K562 (cell line): ENCODE results near the gene S100A1. TPM values are rescaled to one million over a fixed set of nuclear protein-coding genes. Genes with fewer than 3 reads are reported as not detected.

Experiments used
- ATAC-seq: fragments of 200-7000 bp; cut with Tn5 transposase; 3 replicates; pipeline ENCODE4 v1.9.1; 2020; ENCODE audit warnings: moderate library complexity
- BruUV-seq: library from RNA; stranded (reverse); fragments of 400-500 nt; replicated peaks from 2 replicates; lab custom pipeline; 2021; lab: Mats Ljungman, UMichigan
- CTCF ChIA-PET: fragments of 300-600 bp; formaldehyde crosslinking; extraction: SDS; loops from one replicate; lab custom pipeline; 2021; ENCODE audit warnings: low intra/inter-chr PET ratio; lab: Yijun Ruan, JAX
- POLR2A ChIA-PET: fragments of 300-600, 350-650 bp; sonication (Branson Sonifier 250); formaldehyde crosslinking; extraction: SDS; loops from one replicate; lab custom pipeline; 2021; ENCODE audit warnings: antibody characterized with exemption, inconsistent platforms; lab: Yijun Ruan, JAX
- DNase-seq, 4 experiments: peaks; one replicate each; pipeline versions ENCODE4 v3.0.0 to v3.0.0-alpha.2; 2011 to 2018; ENCODE audit warnings: low spot score in 3 of 4, mixed read lengths in 3 of 4; ENCODE audit errors: extremely low read depth in 1 of 4
- FAIRE-seq: peaks from 2 replicates; lab custom pipeline; 2011; peaks lifted over from hg19 to GRCh38; lab: Jason Lieb, UNC
- H2AFZ ChIP-seq: 2 replicates; pipeline ENCODE4 v1.6.0; 2011; ENCODE audit warnings: low read depth, low read length, control low read depth, inconsistent platforms
- H3K27ac ChIP-seq: fragments of 200-600 bp; 3 replicates; pipeline ENCODE4 v1.8.0; 2011; ENCODE audit warnings: low read depth, mild to moderate bottlenecking, control low read depth, inconsistent platforms, low read length, moderate library complexity, mixed read lengths; ENCODE audit errors: extremely low read depth
- H3K27me3 ChIP-seq, 2 experiments: fragments of 300-600 bp in 1 of 2; 2 replicates in 1 of 2; 3 replicates in 1 of 2; pipeline versions ENCODE4 v1.6.0 to v1.8.0; 2011; ENCODE audit warnings: inconsistent platforms in 2 of 2, low read length in 2 of 2, mild to moderate bottlenecking in 1 of 2, mixed read lengths in 1 of 2, moderate library complexity in 1 of 2; ENCODE audit not compliant: control insufficient read depth in 2 of 2, insufficient read depth in 2 of 2
- H3K36me3 ChIP-seq: fragments of 300-600 bp; 3 replicates; pipeline ENCODE4 v1.8.0; 2011; ENCODE audit warnings: mild to moderate bottlenecking, low read length, inconsistent platforms; ENCODE audit not compliant: control insufficient read depth, insufficient read depth
- H3K4me1 ChIP-seq, 2 experiments: fragments of 200-600 bp in 1 of 2; replicated peaks in 1 of 2; 2 replicates in 1 of 2; 3 replicates in 1 of 2; pipeline versions ENCODE4 v1.5.1 to v1.8.0; 2011; ENCODE audit warnings: inconsistent platforms in 2 of 2, low read length in 2 of 2, mild to moderate bottlenecking in 1 of 2, mixed read lengths in 1 of 2, moderate library complexity in 1 of 2; ENCODE audit not compliant: control insufficient read depth in 2 of 2, insufficient read depth in 2 of 2
- H3K4me2 ChIP-seq: 2 replicates; pipeline ENCODE4 v1.6.1; 2011; ENCODE audit warnings: low read length, control low read depth, inconsistent platforms, mixed read lengths; ENCODE audit not compliant: insufficient read depth
- H3K4me3 ChIP-seq: fragments of 200-600 bp; sonication (generic), shearing (Covaris generic); 2 replicates; pipeline ENCODE4 v1.5.1; 2016; ENCODE audit warnings: control low read depth, inconsistent platforms
- H3K79me2 ChIP-seq: fragments of 200-600 bp; 3 replicates; pipeline ENCODE4 v1.8.0; 2011; ENCODE audit warnings: low read length, inconsistent platforms; ENCODE audit not compliant: control insufficient read depth, insufficient read depth
- H3K9ac ChIP-seq, 2 experiments: 2 replicates each; pipeline versions ENCODE4 v1.6.0 to v1.6.1; 2011; ENCODE audit warnings: low read depth in 2 of 2, low read length in 2 of 2, control low read depth in 1 of 2, inconsistent platforms in 1 of 2, mild to moderate bottlenecking in 1 of 2, mixed read lengths in 1 of 2; ENCODE audit not compliant: insufficient read depth in 1 of 2
- H3K9me1 ChIP-seq: one replicate; pipeline ENCODE4 v1.6.0; 2011; ENCODE audit warnings: inconsistent platforms, mild to moderate bottlenecking, low read length, moderate library complexity; ENCODE audit not compliant: control insufficient read depth, insufficient read depth
- H3K9me3 ChIP-seq: replicated peaks from 2 replicates; pipeline ENCODE4 v1.5.1; 2011; ENCODE audit warnings: low read depth, low read length, inconsistent platforms; ENCODE audit not compliant: control insufficient read depth, insufficient read depth
- H4K20me1 ChIP-seq: replicated peaks from 2 replicates; pipeline ENCODE4 v1.6.1; 2011; ENCODE audit warnings: low read length, inconsistent platforms, mixed read lengths; ENCODE audit not compliant: control insufficient read depth, insufficient read depth
- BDP1 ChIP-seq: IDR thresholded peaks from 3 replicates; pipeline ENCODE4 v1.6.1; 2011; ENCODE audit not compliant: insufficient read length, insufficient read depth
- BRF1 ChIP-seq: IDR thresholded peaks from 3 replicates; pipeline ENCODE4 v1.6.1; 2011; ENCODE audit warnings: borderline replicate concordance, mild to moderate bottlenecking; ENCODE audit not compliant: insufficient read length; ENCODE audit errors: extremely low read depth
- CHD1 ChIP-seq: fragments of 200-600 bp; sonication (generic); IDR thresholded peaks from one replicate; pipeline ENCODE4 v1.6.1; 2012; ENCODE audit warnings: mild to moderate bottlenecking, moderate library complexity, low read length, inconsistent platforms
- DACH1 ChIP-seq: fragments of 450-650 bp; IDR thresholded peaks from 2 replicates; pipeline ENCODE4 v1.6.1; 2018; ENCODE audit not compliant: partially characterized antibody
- EGR1 ChIP-seq: fragments of 450-650 bp; conservative IDR thresholded peaks from 2 replicates; pipeline ENCODE4 v1.6.1; 2017; ENCODE audit warnings: mild to moderate bottlenecking
- FOXP1 ChIP-seq: sonication (generic); formaldehyde crosslinking; IDR thresholded peaks from 2 replicates; pipeline ENCODE4 v1.8.0; 2022; ENCODE audit warnings: mild to moderate bottlenecking, missing genetic modification reagents
- GABPA ChIP-seq: fragments of 200-800 bp; sonication (Bioruptor generic); conservative IDR thresholded peaks from 2 replicates; pipeline ENCODE4 v1.6.1; 2016; ENCODE audit warnings: low read depth, missing genetic modification characterization, missing compliant biosample characterization
- HNRNPLL ChIP-seq: fragments of 200-400 bp; formaldehyde crosslinking; IDR thresholded peaks from 2 replicates; pipeline ENCODE4 v1.6.1; 2017; ENCODE audit warnings: low read length, low read depth, mild to moderate bottlenecking; ENCODE audit not compliant: poor library complexity, severe bottlenecking
- NFE2L1 ChIP-seq: fragments of 450-650 bp; IDR thresholded peaks from 2 replicates; pipeline ENCODE4 v1.6.1; 2016; ENCODE audit warnings: missing genetic modification characterization, low read depth, mild to moderate bottlenecking, missing compliant biosample characterization, moderate library complexity, borderline replicate concordance
- SMARCB1 ChIP-seq: IDR thresholded peaks from 2 replicates; pipeline ENCODE4 v1.6.1; 2011; ENCODE audit warnings: improper control_type of control experiment, low read depth; ENCODE audit not compliant: insufficient read length
- WGBS: fragments of 100-300 bp; shearing (Covaris generic); methylation state at CpG from one replicate; pipeline ENCODE4 v1.1.6; 2016; ENCODE audit warnings: low coverage, mixed read lengths; ENCODE audit not compliant: insufficient coverage; ENCODE audit errors: missing lambda C conversion rate; 5-methylcytosine and 5-hydroxymethylcytosine counted together
- in situ Hi-C: fragments of 300-500 bp; cut with MboI; formaldehyde crosslinking; loops from 4 replicates; pipeline ENCODE4 v1.15.0; 2018; ENCODE audit warnings: inconsistent platforms, mixed read lengths
- intact Hi-C: fragments of 100-400 bp; cut with micrococcal nuclease; formaldehyde crosslinking; loops from 2 replicates; pipeline ENCODE4 v1.14.2; 2022
- polyA plus RNA-seq, 8 experiments: library from polyadenylated mRNA; depleted of rRNA in 4 of 8; stranded (reverse) in 5 of 8; unstranded in 3 of 8; fragments of >200 nt; fragmentation: Nextera tagmentation in 2 of 8; fragmentation: Illumina TruSeq in 1 of 8; extraction: Ambion mirVana in 2 of 8; extraction: Trizol in 1 of 8; gene quantifications; 2 replicates each; pipeline versions ENCODE4 v1.2.1 to v1.2.3, GENCODE V29; 2011 to 2014; ENCODE audit warnings: inconsistent platforms in 1 of 8, missing spikeins in 1 of 8
- total RNA-seq, 7 experiments: library from RNA; depleted of rRNA in 6 of 7; stranded (reverse); fragments of >200 nt in 6 of 7; fragmentation: Illumina TruSeq in 2 of 7; extraction: Trizol in 2 of 7; gene quantifications; 2 replicates each; pipeline versions ENCODE4 v1.2.1 to v1.2.3, GENCODE V29; 2011 to 2021; ENCODE audit warnings: low replicate concordance in 1 of 7
- TF ChIP-seq, protein P1 (sequence below): fragments of 250-450 bp; sonication (Bioruptor Pico); IDR thresholded peaks from 2 replicates; pipeline ENCODE4 v1.8.0; 2022; ENCODE audit warnings: moderate library complexity, mild to moderate bottlenecking, inconsistent platforms
- TF ChIP-seq, protein P2 (sequence below): fragments of 450-650 bp; IDR thresholded peaks from 2 replicates; pipeline ENCODE4 v1.6.1; 2016; ENCODE audit warnings: missing biosample characterization, missing genetic modification characterization
- TF ChIP-seq, protein P3 (sequence below): fragments of 250-450 bp; sonication (Bioruptor Pico); IDR thresholded peaks from 2 replicates; pipeline ENCODE4 v1.4.0; 2020; ENCODE audit warnings: mild to moderate bottlenecking
- TF ChIP-seq, protein P4 (sequence below), 3 experiments: fragments of 200-800 bp in 1 of 3; sonication (Bioruptor generic) in 1 of 3; sonication (generic) in 1 of 3; formaldehyde crosslinking in 1 of 3; IDR thresholded peaks; 2 replicates each; pipeline versions ENCODE4 v1.6.1 to v1.8.0; 2016 to 2022; ENCODE audit warnings: mild to moderate bottlenecking in 2 of 3, missing compliant biosample characterization in 2 of 3, missing genetic modification characterization in 2 of 3, missing genetic modification reagents in 1 of 3

S100A1 gene
- total and polyA plus RNA-seq, 9 of the 15 experiments (the other 6 are each of a cell fraction or from before 2014, with no cell fraction given): 0.44 to 30.1 (median 12.7) TPM

DNA sequence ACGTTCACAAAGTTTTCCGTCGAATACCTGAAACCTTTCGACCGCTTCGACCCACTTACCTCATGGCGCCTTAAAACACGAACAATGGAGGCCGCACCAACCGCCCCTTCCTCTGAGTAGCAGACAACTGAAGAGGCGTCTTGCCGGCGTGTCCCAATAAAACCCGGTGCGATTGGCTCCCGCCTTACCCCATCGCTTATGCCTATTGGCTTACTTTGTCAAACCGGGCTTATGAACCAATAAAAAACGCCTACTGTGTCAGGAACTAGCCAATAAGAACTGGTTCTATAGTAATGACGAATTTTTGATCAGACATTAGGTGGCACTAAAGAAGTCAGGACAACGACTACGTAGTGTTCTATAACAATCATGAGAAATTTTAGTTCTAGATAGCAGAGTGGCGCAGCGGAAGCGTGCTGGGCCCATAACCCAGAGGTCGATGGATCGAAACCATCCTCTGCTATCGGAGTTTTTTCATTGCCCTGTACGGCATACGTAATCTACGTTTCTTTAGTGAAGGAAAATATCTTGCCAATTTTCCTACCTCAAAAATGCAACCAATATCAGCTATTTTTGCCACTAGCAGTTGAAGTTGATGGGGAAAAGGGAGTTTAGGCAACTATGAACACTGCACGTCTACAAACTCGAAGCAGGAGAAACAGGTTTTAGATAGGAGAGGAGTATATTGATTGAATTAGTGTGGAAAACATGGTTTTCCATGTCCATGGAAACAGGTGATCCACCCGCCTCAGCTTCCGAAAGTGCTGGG lies 42.8 kb downstream of the S100A1 start, which contains the start of gene ILF2:
Gene ILF2 (minus strand): TSS at position 135 of the 769 bp plus-strand sequence. CDS start 71 bp downstream, at position 64.
- Histone ChIP-seq H3K27me3 (no peaks in the 10 kb centered on the region), H3K79me2 (peaks cover 37% of the 10 kb centered on the region), H3K4me1 (peaks cover 0 to 4% of the 10 kb centered on the region in 2 experiments; a peak in 3 of 5 replicates), H2AFZ (peak within 1 kb of the TSS; percentile 83), H3K4me2 (peak within 1 kb of the TSS; percentile 98), H3K9ac (peak within 1 kb of the TSS; percentile 96 to 98), H4K20me1 (no peaks in the 10 kb centered on the region), H3K9me1 (no peaks in the 10 kb centered on the region), H3K36me3 (peaks cover 44% of the 10 kb centered on the region), H3K4me3 (peak within 1 kb of the TSS; percentile 94), H3K27ac (peak within 1 kb of the TSS; percentile 92), H3K9me3 (no peaks in the 10 kb centered on the region)
- TSS peak; percentile 98 for BruUV-seq
- WGBS: under 1% methylated on average over 35 of the region's 35 CpGs
- ATAC-seq: peak; percentile 95
- POLR2A ChIA-PET: interaction anchor here (0.6 to 4.8 kb wide), 5 partner anchors 9 to 521 kb away, joined by 3 to 26 read pairs (median 3); partner anchors contain the start of genes SNAPIN and TPM3
- peak; percentile 97 to 100 (median 98) for DNase-seq
- intact Hi-C loops (loop anchor here (1.0 to 5.0 kb wide), 3 partner anchors 37 to 316 kb away; partner anchors contain the start of genes CHTOP and RAB13), in situ Hi-C loops (loop anchor here (5.0 kb wide), 1 partner anchor 106 kb away; the partner anchor contains the start of gene SLC27A3)
- FAIRE-seq: peak; percentile 100
- CTCF ChIA-PET: no interaction called here
- TF ChIP-seq, protein P1, sequence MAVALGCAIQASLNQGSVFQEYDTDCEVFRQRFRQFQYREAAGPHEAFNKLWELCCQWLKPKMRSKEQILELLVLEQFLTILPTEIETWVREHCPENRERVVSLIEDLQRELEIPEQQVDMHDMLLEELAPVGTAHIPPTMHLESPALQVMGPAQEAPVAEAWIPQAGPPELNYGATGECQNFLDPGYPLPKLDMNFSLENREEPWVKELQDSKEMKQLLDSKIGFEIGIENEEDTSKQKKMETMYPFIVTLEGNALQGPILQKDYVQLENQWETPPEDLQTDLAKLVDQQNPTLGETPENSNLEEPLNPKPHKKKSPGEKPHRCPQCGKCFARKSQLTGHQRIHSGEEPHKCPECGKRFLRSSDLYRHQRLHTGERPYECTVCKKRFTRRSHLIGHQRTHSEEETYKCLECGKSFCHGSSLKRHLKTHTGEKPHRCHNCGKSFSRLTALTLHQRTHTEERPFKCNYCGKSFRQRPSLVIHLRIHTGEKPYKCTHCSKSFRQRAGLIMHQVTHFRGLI (CRISPR knock-in tag): no peak
- TF ChIP-seq NFE2L1 (tag) (no peak), BDP1 (peak; percentile 84), BRF1 (peak; percentile 67), FOXP1 (CRISPR knock-in tag) (no peak), SMARCB1 (no peak), DACH1 (no peak), EGR1 (no peak), HNRNPLL (peak; percentile 96), CHD1 (peak; percentile 57), GABPA (tag) (peak; percentile 64)
- TF ChIP-seq, protein P2, sequence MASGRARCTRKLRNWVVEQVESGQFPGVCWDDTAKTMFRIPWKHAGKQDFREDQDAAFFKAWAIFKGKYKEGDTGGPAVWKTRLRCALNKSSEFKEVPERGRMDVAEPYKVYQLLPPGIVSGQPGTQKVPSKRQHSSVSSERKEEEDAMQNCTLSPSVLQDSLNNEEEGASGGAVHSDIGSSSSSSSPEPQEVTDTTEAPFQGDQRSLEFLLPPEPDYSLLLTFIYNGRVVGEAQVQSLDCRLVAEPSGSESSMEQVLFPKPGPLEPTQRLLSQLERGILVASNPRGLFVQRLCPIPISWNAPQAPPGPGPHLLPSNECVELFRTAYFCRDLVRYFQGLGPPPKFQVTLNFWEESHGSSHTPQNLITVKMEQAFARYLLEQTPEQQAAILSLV: no peak
- TF ChIP-seq, protein P3, sequence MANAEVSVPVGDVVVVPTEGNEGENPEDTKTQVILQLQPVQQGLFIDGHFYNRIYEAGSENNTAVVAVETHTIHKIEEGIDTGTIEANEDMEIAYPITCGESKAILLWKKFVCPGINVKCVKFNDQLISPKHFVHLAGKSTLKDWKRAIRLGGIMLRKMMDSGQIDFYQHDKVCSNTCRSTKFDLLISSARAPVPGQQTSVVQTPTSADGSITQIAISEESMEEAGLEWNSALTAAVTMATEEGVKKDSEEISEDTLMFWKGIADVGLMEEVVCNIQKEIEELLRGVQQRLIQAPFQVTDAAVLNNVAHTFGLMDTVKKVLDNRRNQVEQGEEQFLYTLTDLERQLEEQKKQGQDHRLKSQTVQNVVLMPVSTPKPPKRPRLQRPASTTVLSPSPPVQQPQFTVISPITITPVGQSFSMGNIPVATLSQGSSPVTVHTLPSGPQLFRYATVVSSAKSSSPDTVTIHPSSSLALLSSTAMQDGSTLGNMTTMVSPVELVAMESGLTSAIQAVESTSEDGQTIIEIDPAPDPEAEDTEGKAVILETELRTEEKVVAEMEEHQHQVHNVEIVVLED: peak; percentile 37; the same call in 1 of the 2 replicates
- TF ChIP-seq, protein P4, sequence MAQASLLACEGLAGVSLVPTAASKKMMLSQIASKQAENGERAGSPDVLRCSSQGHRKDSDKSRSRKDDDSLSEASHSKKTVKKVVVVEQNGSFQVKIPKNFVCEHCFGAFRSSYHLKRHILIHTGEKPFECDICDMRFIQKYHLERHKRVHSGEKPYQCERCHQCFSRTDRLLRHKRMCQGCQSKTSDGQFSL (CRISPR knock-in tag; IDR thresholded peaks at IDR 0.05): no peak
- TF ChIP-seq, protein P4 (tag; IDR thresholded peaks at IDR 0.05): no peak
